Kidney (tissue), 14 donors: ENCODE data around the gene GJB4. TPM values are rescaled to one million over a fixed set of nuclear protein-coding genes. Genes with fewer than 3 reads are reported as not detected.

Experiments
- DNase-seq, 5 donors: peaks; one replicate each; pipeline ENCODE4 v3.0.0-alpha.2; 2013 to 2020
- FAIRE-seq: peaks from 2 replicates; lab custom pipeline; 2012; peaks lifted over from hg19 to GRCh38; lab: Jason Lieb, UNC
- H3K27ac ChIP-seq, 2 donors: one replicate each; pipeline ENCODE4 v1.7.0; 2013; ENCODE audit warnings: low read depth in 2 of 2, low read length in 2 of 2, inconsistent platforms in 1 of 2
- H3K27me3 ChIP-seq: one replicate; pipeline ENCODE4 v1.7.1; 2013; ENCODE audit warnings: low read length, inconsistent platforms; ENCODE audit not compliant: control insufficient read depth, insufficient read depth
- H3K36me3 ChIP-seq, 3 donors: one replicate each; pipeline versions ENCODE4 v1.7.0 to v1.7.1; 2013; ENCODE audit warnings: low read length in 3 of 3, control low read depth in 1 of 3, inconsistent platforms in 1 of 3; ENCODE audit not compliant: insufficient read depth in 3 of 3, control insufficient read depth in 2 of 3
- H3K4me1 ChIP-seq, 3 donors: one replicate each; pipeline versions ENCODE4 v1.7.0 to v1.7.1; 2013; ENCODE audit warnings: low read length in 3 of 3, inconsistent platforms in 1 of 3, low read depth in 1 of 3; ENCODE audit not compliant: control insufficient read depth in 2 of 3, insufficient read depth in 2 of 3
- H3K4me3 ChIP-seq, 3 donors: one replicate each; pipeline versions ENCODE4 v1.7.0 to v1.8.1; 2013; ENCODE audit warnings: low read length in 3 of 3, control low read depth in 1 of 3, inconsistent platforms in 1 of 3
- H3K9ac ChIP-seq, 3 donors: one replicate each; pipeline versions ENCODE4 v1.7.0 to v1.7.1; 2013; ENCODE audit warnings: low read length in 3 of 3, control low read depth in 1 of 3, inconsistent platforms in 1 of 3
- H3K9me3 ChIP-seq, 3 donors: one replicate each; pipeline versions ENCODE4 v1.7.0 to v1.7.1; 2013; ENCODE audit warnings: low read length in 3 of 3, control low read depth in 1 of 3, inconsistent platforms in 1 of 3; ENCODE audit not compliant: control insufficient read depth in 2 of 3, insufficient read depth in 1 of 3
- intact Hi-C: fragments of 100-400 bp; cut with DNase I; formaldehyde crosslinking; loops from one replicate; pipeline ENCODE4 v1.11.1; 2022
- polyA plus RNA-seq: library from polyadenylated mRNA; stranded (reverse); fragments of 350-450 nt; fragmentation: Illumina TruSeq; extraction: RNeasy Lipid Tissue Mini Kit (QIAGEN cat#74804); gene quantifications from one replicate; pipeline ENCODE4 v1.2.3, GENCODE V29; 2014; ENCODE audit warnings: low read depth, low replicate concordance; ENCODE audit not compliant: insufficient read depth
- total RNA-seq: library from RNA; stranded (reverse); fragmentation: NEBNext Ultra II Directional; extraction: Animal tissue kit (Norgen Biotek cat#: 25700); gene quantifications from one replicate; pipeline ENCODE4 v1.2.1, GENCODE V29; 2021
- TF ChIP-seq, protein P1 (sequence below): IDR thresholded peaks from 3 replicates; pipeline ENCODE4 v1.5.1; 2012; ENCODE audit warnings: mild to moderate bottlenecking, moderate library complexity, borderline replicate concordance; ENCODE audit not compliant: insufficient read depth; ENCODE audit errors: extremely low read depth
- donor health status: control.
- donor health status: control.
- donor health status: control.
- donor health status: control.
- donor health status: control.
- donor health status: DM: yes; HTN: yes; CAD: no.
- donor health status: Normal renal cell carcinoma (clear cell type).

The GJB4 gene
- total and polyA plus RNA-seq, 2 donors from 2014 or later: 0.50 TPM; not detected in 1

GRCh38 chr1:34744851-34745250 lies 14.7 kb upstream of the GJB4 start:
- Histone ChIP-seq H3K9ac (no peak overlapping the region), H3K4me3 (no peak overlapping the region), H3K27ac (no peak overlapping the region), H3K9me3 (no peaks in the 10 kb centered on the region), H3K36me3 (no peaks in the 10 kb centered on the region), H3K4me1 (peaks cover 0 to 3% (median 0%) of the 10 kb centered on the region in 3 donors), H3K27me3 (no peaks in the 10 kb centered on the region)
- FAIRE-seq: no peak
- no peak for DNase-seq
- TF ChIP-seq, protein P1, sequence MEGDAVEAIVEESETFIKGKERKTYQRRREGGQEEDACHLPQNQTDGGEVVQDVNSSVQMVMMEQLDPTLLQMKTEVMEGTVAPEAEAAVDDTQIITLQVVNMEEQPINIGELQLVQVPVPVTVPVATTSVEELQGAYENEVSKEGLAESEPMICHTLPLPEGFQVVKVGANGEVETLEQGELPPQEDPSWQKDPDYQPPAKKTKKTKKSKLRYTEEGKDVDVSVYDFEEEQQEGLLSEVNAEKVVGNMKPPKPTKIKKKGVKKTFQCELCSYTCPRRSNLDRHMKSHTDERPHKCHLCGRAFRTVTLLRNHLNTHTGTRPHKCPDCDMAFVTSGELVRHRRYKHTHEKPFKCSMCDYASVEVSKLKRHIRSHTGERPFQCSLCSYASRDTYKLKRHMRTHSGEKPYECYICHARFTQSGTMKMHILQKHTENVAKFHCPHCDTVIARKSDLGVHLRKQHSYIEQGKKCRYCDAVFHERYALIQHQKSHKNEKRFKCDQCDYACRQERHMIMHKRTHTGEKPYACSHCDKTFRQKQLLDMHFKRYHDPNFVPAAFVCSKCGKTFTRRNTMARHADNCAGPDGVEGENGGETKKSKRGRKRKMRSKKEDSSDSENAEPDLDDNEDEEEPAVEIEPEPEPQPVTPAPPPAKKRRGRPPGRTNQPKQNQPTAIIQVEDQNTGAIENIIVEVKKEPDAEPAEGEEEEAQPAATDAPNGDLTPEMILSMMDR: no peak
- intact Hi-C loops: no loop called here

DNA sequence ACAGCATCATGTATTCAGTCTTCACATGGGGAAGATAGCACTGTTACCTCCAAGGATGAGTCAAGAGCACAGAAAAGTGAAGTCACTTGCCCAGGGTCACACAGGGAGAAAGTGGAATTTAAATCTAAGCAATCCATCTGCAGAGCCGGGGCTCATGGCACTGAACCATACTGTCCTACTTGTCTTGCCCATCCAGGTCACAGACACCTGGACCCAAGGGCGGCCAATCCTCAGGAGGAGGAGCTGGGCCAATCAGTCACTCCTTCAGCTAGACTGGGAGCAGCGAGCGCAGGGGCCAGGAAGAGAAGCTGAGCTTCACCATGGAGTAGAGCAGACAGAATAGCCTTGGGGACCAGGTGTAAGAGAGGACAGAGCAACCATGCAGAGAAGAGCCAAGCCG lies 13.9 kb upstream of the GJB4 start:
- TF ChIP-seq, protein P1: no peak
- DNase-seq: no peak
- Histone ChIP-seq H3K9ac (no peak overlapping the region), H3K9me3 (no peaks in the 10 kb centered on the region), H3K27me3 (no peaks in the 10 kb centered on the region), H3K4me3 (no peak overlapping the region), H3K36me3 (no peaks in the 10 kb centered on the region), H3K27ac (no peak overlapping the region), H3K4me1 (peaks cover 0 to 3% (median 0%) of the 10 kb centered on the region in 3 donors)
- no peak for FAIRE-seq
- intact Hi-C loops: no loop called here

DNA sequence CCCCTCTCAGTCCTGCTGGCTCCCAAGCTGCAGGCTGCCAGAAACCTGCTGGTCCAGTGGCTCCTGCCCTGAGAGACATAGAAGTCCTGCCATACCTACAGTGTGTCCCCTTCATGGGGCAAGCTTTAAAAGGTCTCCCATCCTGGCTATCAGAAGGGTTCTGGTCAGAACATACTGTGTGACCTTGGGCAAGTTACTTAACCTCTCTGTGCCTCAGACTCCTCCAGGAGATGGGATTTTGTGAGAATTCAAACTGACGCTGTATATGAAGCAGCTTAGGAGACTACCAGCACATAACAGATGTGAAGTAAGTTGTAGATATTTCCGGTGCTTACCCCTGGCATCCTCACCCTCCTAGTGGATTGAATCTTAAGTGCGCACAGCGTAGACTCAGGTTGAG lies 13.4 kb upstream of the GJB4 start:
- DNase-seq (no peak), FAIRE-seq (no peak)
- intact Hi-C loops: no loop called here
- Histone ChIP-seq H3K9me3 (no peaks in the 10 kb centered on the region), H3K36me3 (no peaks in the 10 kb centered on the region), H3K9ac (no peak overlapping the region), H3K4me3 (no peak overlapping the region), H3K27ac (no peak overlapping the region), H3K4me1 (peaks cover 0 to 3% (median 0%) of the 10 kb centered on the region in 3 donors), H3K27me3 (no peaks in the 10 kb centered on the region)
- TF ChIP-seq, protein P1: no peak
